Activated T-cell treated with anti-CD3 and anti-CD28 coated beads, Interleukin-2, amount 50 U/mL, for 4 hours (primary cell): ENCODE data around the gene GSPT1. TPM values are rescaled to one million over a fixed set of nuclear protein-coding genes. Genes with fewer than 3 reads are reported as not detected.
"Not testable (repeated sequence)": the region's sequence is repeated elsewhere in the genome, so short reads cannot be mapped to it uniquely, and the experiment has no call there.

Experiments
- ATAC-seq, 2 donors: fragments of 200-7000 bp; cut with Tn5 transposase; one replicate each; pipeline ENCODE4 v1.10.0; 2021
- DNase-seq: peaks from one replicate; pipeline ENCODE4 v3.0.0-alpha.2; 2020
- H3K27me3 Mint-ChIP-seq: one replicate; pipeline ENCODE4 v1.8.0; 2021; ENCODE audit warnings: low read depth, mixed read lengths
- H3K36me3 Mint-ChIP-seq: one replicate; pipeline ENCODE4 v1.8.0; 2022; ENCODE audit warnings: mixed read lengths; ENCODE audit not compliant: insufficient read depth
- H3K4me1 Mint-ChIP-seq: one replicate; pipeline ENCODE4 v1.8.0; 2021; ENCODE audit warnings: low read depth, mixed read lengths
- H3K4me3 Mint-ChIP-seq: one replicate; pipeline ENCODE4 v1.8.0; 2021; ENCODE audit warnings: mild to moderate bottlenecking, moderate library complexity, mixed read lengths
- H3K9me3 Mint-ChIP-seq: one replicate; pipeline ENCODE4 v1.8.0; 2021; ENCODE audit warnings: mixed read lengths
- total RNA-seq, 3 donors: library from RNA; stranded (reverse); gene quantifications; one replicate each; pipeline ENCODE4 v1.2.1, GENCODE V29; 2021

Gene GSPT1
- total RNA-seq, 3 donors from 2014 or later: 266 to 281 (median 276) TPM

- H3K27me3 Mint-ChIP-seq: no peaks in the 10 kb centered on the region
- H3K36me3 Mint-ChIP-seq: peaks cover 31% of the 10 kb centered on the region
- H3K4me1 Mint-ChIP-seq: peaks cover 49% of the 10 kb centered on the region
- DNase-seq (no peak), ATAC-seq (no peak)
- no peaks in the 10 kb centered on the region for H3K9me3 Mint-ChIP-seq
- H3K4me3 Mint-ChIP-seq: peak overlapping the region; percentile 90
These were observed 63.5 kb downstream of the GSPT1 start for GRCh38 chr16:11852092-11852809.

GRCh38 chr16:11851294-11852091, 64.3 kb downstream of the GSPT1 start, which contains the start of gene RSL1D1:
TSS of gene RSL1D1 (minus strand) at chr16:11851542. CDS start at chr16:11851512, 30 bp downstream.
- ATAC-seq: peak; percentile 89 to 90
- H3K36me3 Mint-ChIP-seq: peaks cover 34% of the 10 kb centered on the region
- no peaks in the 10 kb centered on the region for H3K27me3 Mint-ChIP-seq
- H3K9me3 Mint-ChIP-seq: no peaks in the 10 kb centered on the region
- H3K4me1 Mint-ChIP-seq: peaks cover 49% of the 10 kb centered on the region
- DNase-seq: peak; percentile 92
- peak within 1 kb of the TSS; percentile 90 for H3K4me3 Mint-ChIP-seq

DNA sequence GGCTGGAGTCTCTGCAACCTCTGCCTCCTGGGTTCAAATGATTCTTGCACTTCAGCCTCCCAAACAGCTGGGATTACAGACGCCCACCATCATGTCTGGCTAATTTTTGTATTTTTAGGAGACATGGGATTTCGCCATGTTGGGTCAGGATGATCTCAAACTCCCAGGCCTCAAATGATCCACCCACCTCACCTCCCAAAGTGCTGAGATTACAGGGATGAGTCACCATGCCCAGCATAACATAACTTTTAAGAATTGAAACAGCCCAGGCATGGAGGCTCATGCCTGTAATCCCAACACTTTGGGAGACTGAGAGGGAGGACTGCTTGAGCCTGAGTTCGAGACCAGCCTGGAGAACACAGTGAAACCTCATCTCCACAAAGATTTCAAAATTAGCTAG, 66.9 kb downstream of the GSPT1 start:
- ATAC-seq (no peak), DNase-seq (no peak)
- peak overlapping the region; percentile 80 for H3K4me3 Mint-ChIP-seq
- no peaks in the 10 kb centered on the region for H3K27me3 Mint-ChIP-seq
- H3K9me3 Mint-ChIP-seq: no peaks in the 10 kb centered on the region
- H3K4me1 Mint-ChIP-seq: peaks cover 35% of the 10 kb centered on the region
- H3K36me3 Mint-ChIP-seq: peaks cover 41% of the 10 kb centered on the region

- Mint-ChIP-seq H3K9me3 (no peaks in the 10 kb centered on the region), H3K4me3 (no peak overlapping the region), H3K36me3 (peaks cover 47% of the 10 kb centered on the region), H3K27me3 (no peaks in the 10 kb centered on the region), H3K4me1 (peaks cover 22% of the 10 kb centered on the region)
- DNase-seq (no peak), ATAC-seq (peak in 1 of 2 donors; percentile 21)
These were observed 71.3 kb downstream of the GSPT1 start for GRCh38 chr16:11844499-11844898.

- DNase-seq: no peak
- H3K36me3 Mint-ChIP-seq: peaks cover 42% of the 10 kb centered on the region
These were observed 71.9 kb downstream of the GSPT1 start for GRCh38 chr16:11843861-11844260.

DNA sequence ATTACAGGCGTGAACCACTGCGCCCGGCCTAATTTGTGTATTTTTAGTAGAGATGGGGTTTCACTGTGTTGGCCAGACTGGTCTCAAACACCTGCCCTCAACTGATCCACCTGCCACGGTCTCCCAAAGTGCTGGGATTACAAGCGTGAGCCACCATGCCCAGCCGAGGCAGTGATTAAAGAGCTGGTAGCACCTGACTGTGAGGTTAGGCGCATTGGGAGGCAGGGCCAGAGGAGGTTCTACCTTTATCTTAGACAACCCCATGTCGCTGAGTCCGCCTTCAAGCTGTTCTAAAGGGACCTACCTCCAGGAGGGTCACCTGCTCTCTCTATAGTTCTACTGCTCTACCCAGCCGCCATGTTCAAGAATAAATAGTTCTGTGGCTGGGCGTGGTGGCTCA, 72.5 kb downstream of the GSPT1 start:
- Mint-ChIP-seq H3K36me3 (peaks cover 41% of the 10 kb centered on the region), H3K4me3 (no peak overlapping the region), H3K9me3 (no peaks in the 10 kb centered on the region), H3K4me1 (peaks cover 10% of the 10 kb centered on the region), H3K27me3 (no peaks in the 10 kb centered on the region)
- DNase-seq: no peak
- no peak for ATAC-seq

More at GRCh38 chr16:11843861-11844260, 71.9 kb downstream of the GSPT1 start:
- Mint-ChIP-seq H3K9me3 (no peaks in the 10 kb centered on the region), H3K4me1 (peaks cover 16% of the 10 kb centered on the region), H3K4me3 (no peak overlapping the region), H3K27me3 (no peaks in the 10 kb centered on the region)
- ATAC-seq: no peak

- H3K27me3 Mint-ChIP-seq: no peaks in the 10 kb centered on the region
- no peak overlapping the region for H3K4me3 Mint-ChIP-seq
- ATAC-seq (no peak), DNase-seq (no peak)
- no peaks in the 10 kb centered on the region for H3K9me3 Mint-ChIP-seq
- peaks cover 47% of the 10 kb centered on the region for H3K36me3 Mint-ChIP-seq
- H3K4me1 Mint-ChIP-seq: no peaks in the 10 kb centered on the region
These were observed 74.7 kb downstream of the GSPT1 start for GRCh38 chr16:11841026-11841425.

DNA sequence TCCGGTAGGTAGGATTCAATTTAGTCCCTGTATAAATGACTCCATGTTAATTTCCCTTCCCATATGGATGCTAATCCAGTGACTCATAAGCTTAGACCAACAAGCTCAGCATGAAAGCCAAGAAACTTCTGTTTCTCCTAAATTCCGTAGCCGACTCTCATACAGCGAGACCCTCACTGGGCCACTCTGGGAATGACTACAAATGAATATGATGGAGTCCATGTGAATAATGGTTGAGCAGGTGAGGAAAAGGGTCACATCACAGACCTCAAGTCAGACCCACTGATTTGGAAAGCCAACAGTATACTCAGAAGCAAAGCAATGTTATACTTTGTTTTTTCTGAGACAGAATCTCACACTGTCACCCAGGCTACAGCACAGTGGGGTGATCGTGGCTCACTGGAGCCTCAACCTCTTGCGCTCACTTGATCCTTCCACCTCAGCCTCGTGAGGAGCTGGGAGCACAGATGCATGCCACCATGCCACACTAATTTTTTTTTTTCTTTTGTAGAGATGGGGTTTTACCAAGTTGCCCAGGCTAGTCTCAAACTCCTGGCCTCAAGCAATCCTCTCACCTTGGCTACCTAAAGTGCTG, 79.0 kb downstream of the GSPT1 start:
- ATAC-seq (peak; percentile 8 to 29), DNase-seq (no peak)
- H3K4me3 Mint-ChIP-seq: no peak overlapping the region

GRCh38 chr16:11835891-11836649, 79.7 kb downstream of the GSPT1 start:
- no peak overlapping the region for H3K4me3 Mint-ChIP-seq
- no peaks in the 10 kb centered on the region for H3K9me3 Mint-ChIP-seq
- H3K36me3 Mint-ChIP-seq: peaks cover 24% of the 10 kb centered on the region
- no peak for DNase-seq
- H3K4me1 Mint-ChIP-seq: no peaks in the 10 kb centered on the region
- ATAC-seq: peak in 1 of 2 donors; percentile 12
- H3K27me3 Mint-ChIP-seq: no peaks in the 10 kb centered on the region

More for the DNA sequence above, 79.0 kb downstream of the GSPT1 start:
- H3K4me1 Mint-ChIP-seq: no peaks in the 10 kb centered on the region
- H3K36me3 Mint-ChIP-seq: peaks cover 29% of the 10 kb centered on the region
- H3K9me3 Mint-ChIP-seq: no peaks in the 10 kb centered on the region
- H3K27me3 Mint-ChIP-seq: no peaks in the 10 kb centered on the region

- Mint-ChIP-seq H3K36me3 (peaks cover 22% of the 10 kb centered on the region), H3K4me3 (no peak overlapping the region), H3K4me1 (no peaks in the 10 kb centered on the region), H3K9me3 (no peaks in the 10 kb centered on the region), H3K27me3 (no peaks in the 10 kb centered on the region)
- no peak for DNase-seq
- peak in 1 of 2 donors; percentile 11 for ATAC-seq
These were observed 80.4 kb downstream of the GSPT1 start for GRCh38 chr16:11835309-11835708.

DNA sequence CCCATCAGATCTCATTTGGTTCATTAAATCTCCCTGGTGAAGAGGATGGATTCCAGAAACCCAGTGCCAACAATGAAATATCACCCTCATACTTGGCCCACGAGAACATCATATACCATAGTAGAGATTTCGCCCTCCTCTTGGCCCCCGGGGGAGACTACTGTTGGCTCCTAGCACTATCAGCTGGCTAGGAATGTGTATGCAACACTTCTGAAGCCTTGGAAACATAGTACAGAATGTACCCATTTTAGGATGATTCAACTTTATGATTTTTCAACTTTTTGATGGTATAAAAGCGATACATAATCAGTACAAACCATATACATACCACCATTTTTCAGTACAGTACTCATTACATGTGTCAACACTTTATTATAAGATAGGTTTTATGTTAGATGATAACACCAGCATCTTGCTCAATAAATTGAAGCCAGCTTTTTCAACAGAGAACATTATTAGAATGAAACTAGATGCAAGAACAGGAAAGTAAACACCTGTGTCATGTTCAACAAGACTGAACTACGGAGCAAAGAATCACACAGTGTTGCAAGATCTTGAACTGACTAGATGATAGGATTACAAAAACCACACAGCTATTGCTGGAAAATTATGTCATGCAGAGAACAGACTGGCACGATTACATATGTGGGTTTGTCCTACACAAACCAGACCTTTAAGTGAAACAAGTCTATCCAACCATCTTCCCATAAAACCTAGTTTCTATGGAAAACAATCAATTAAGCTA, 81.6 kb downstream of the GSPT1 start:
- no peaks in the 10 kb centered on the region for H3K27me3 Mint-ChIP-seq
- no peak for ATAC-seq
- peaks cover 15% of the 10 kb centered on the region for H3K36me3 Mint-ChIP-seq
- H3K4me1 Mint-ChIP-seq: no peaks in the 10 kb centered on the region
- no peak overlapping the region for H3K4me3 Mint-ChIP-seq
- no peak for DNase-seq
- H3K9me3 Mint-ChIP-seq: no peaks in the 10 kb centered on the region

DNA sequence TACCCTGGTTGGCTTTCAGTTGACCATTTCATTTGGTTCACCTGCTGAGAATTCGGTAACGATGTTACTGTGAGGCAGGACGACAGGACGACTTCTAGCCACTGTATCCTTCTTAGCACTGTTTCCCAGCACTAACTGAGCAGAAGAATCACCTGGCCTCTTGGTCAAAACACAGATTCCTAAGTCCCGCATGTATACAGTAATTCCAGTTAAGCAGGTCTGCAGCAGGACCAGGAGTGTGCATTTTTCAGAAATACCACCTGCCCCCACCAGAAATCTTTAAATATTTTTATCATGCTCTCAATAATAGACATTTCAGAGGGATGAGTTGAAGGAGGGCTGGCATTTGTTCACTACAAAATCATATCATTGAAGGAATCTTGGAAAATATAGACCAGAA, 87.1 kb downstream of the GSPT1 start:
- Mint-ChIP-seq H3K27me3 (no peaks in the 10 kb centered on the region), H3K4me3 (no peak overlapping the region), H3K4me1 (no peaks in the 10 kb centered on the region), H3K36me3 (no peaks in the 10 kb centered on the region), H3K9me3 (no peaks in the 10 kb centered on the region)
- ATAC-seq (no peak), DNase-seq (no peak)

- not testable (repeated sequence) for DNase-seq, H3K4me1 Mint-ChIP-seq, H3K9me3 Mint-ChIP-seq, H3K4me3 Mint-ChIP-seq, H3K27me3 Mint-ChIP-seq, H3K36me3 Mint-ChIP-seq, ATAC-seq
These were observed 90.1 kb downstream of the GSPT1 start for GRCh38 chr16:11825520-11826165.
